Thoracic aorta (tissue), 2 donors: ENCODE measurements around the gene TMEM129. TPM values are rescaled to one million over a fixed set of nuclear protein-coding genes. Genes with fewer than 3 reads are reported as not detected.
A peak's percentile ranks its signal among the peaks of the same experiment; 100 is the strongest.

ENCODE experiments used
- ATAC-seq: fragments of 150-250 bp; one replicate; pipeline ENCODE4 v1.8.0; 2017; ENCODE audit warnings: low read depth; ENCODE audit not compliant: insufficient number of reproducible peaks, low FRiP score
- DNase-seq: peaks from one replicate; pipeline ENCODE4 v3.0.0-alpha.2; 2020; ENCODE audit warnings: low spot score
- H3K27ac ChIP-seq, 2 donors: fragments of 200-600 bp; sonication (generic); 1 replicate in 1 of 2; 2 replicates in 1 of 2; pipeline ENCODE4 v1.5.1; 2016; ENCODE audit warnings: mild to moderate bottlenecking in 2 of 2, moderate library complexity in 2 of 2
- H3K27me3 ChIP-seq: fragments of 200-600 bp; sonication (generic); replicated peaks from 2 replicates; pipeline ENCODE4 v1.6.0; 2016; ENCODE audit warnings: mild to moderate bottlenecking; ENCODE audit not compliant: insufficient read depth
- H3K36me3 ChIP-seq: fragments of 200-600 bp; sonication (generic); one replicate; pipeline ENCODE4 v1.5.1; 2016
- H3K4me1 ChIP-seq, 2 donors: fragments of 200-600 bp; sonication (generic); 1 replicate in 1 of 2; 2 replicates in 1 of 2; pipeline versions ENCODE4 v1.5.1 to v1.6.0; 2016; ENCODE audit warnings: low read depth in 2 of 2, mild to moderate bottlenecking in 1 of 2; ENCODE audit not compliant: control insufficient read depth in 1 of 2
- H3K4me3 ChIP-seq: fragments of 200-600 bp; sonication (generic); 2 replicates; pipeline ENCODE4 v1.5.1; 2016; ENCODE audit warnings: mild to moderate bottlenecking
- H3K9me3 ChIP-seq: fragments of 200-600 bp; sonication (generic); 2 replicates; pipeline ENCODE4 v1.5.1; 2016
- total RNA-seq, 2 donors: library from RNA; depleted of rRNA; stranded (reverse); fragments of >200 nt; gene quantifications; one replicate each; pipeline versions ENCODE4 v1.1.0 to v1.2.3, GENCODE V29; 2016
- TF ChIP-seq, protein P1 (sequence below): fragments of 200-600 bp; sonication (generic); IDR thresholded peaks from one replicate; pipeline ENCODE4 v1.5.1; 2019; ENCODE audit warnings: antibody characterized with exemption

Gene TMEM129, protein sequence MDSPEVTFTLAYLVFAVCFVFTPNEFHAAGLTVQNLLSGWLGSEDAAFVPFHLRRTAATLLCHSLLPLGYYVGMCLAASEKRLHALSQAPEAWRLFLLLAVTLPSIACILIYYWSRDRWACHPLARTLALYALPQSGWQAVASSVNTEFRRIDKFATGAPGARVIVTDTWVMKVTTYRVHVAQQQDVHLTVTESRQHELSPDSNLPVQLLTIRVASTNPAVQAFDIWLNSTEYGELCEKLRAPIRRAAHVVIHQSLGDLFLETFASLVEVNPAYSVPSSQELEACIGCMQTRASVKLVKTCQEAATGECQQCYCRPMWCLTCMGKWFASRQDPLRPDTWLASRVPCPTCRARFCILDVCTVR
- 100 to 1,000 TPM in 1 of 2 donors, 10 to 100 TPM in 1; 58.1 to 104 TPM for total RNA-seq

DNA sequence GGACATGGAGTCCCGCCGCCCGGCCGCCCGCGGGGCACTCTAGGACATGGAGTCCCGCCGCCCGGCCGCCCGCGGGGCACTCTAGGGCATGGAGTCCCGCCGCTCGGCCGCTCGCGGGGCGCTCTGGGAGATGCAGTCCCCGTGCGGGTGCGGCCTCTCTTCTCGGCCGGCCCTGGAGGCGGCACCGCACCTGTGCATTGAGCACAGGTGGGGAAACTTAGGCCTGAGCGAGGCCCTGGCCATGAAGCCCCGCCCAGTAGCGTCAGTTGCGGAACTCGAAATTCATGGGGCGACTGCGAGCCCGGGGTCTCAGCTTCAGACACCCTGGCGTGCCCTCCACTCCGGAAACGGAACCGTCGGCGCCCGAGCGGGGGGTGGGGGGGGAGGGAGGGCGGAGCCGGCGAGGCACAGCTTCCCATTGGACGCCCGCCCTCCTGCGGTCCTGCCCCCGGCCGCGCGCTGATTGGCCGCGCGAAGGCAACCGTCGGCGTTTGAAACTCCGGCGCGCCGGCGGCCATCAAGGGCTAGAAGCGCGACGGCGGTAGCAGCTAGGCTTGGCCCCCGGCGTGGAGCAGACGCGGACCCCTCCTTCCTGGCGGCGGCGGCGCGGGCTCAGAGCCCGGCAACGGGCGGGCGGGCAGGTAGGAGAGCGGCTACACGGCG is at the start of gene TMEM129, which contains the start of gene TACC3:
Gene TMEM129 (minus strand): TSS at position 321 of the 663 bp plus-strand sequence. CDS start 486 bp downstream, outside the sequence.
Gene TACC3 (plus strand): TSS at position 519 of the 663 bp plus-strand sequence. CDS start 1,901 bp downstream, outside the sequence.
- peak within 1 kb of the TSS; percentile 73 for H3K4me3 ChIP-seq
- DNase-seq (peak; percentile 75), ATAC-seq (peak; percentile 91)
- TF ChIP-seq, protein P1, sequence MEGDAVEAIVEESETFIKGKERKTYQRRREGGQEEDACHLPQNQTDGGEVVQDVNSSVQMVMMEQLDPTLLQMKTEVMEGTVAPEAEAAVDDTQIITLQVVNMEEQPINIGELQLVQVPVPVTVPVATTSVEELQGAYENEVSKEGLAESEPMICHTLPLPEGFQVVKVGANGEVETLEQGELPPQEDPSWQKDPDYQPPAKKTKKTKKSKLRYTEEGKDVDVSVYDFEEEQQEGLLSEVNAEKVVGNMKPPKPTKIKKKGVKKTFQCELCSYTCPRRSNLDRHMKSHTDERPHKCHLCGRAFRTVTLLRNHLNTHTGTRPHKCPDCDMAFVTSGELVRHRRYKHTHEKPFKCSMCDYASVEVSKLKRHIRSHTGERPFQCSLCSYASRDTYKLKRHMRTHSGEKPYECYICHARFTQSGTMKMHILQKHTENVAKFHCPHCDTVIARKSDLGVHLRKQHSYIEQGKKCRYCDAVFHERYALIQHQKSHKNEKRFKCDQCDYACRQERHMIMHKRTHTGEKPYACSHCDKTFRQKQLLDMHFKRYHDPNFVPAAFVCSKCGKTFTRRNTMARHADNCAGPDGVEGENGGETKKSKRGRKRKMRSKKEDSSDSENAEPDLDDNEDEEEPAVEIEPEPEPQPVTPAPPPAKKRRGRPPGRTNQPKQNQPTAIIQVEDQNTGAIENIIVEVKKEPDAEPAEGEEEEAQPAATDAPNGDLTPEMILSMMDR, result no peak
- no peaks in the 10 kb centered on the region for H3K27me3 ChIP-seq
- H3K27ac ChIP-seq, result peak within 1 kb of the TSS; percentile 92 to 95
- peaks cover 14 to 29% of the 10 kb centered on the region in 2 donors for H3K4me1 ChIP-seq
- H3K9me3 ChIP-seq, result no peaks in the 10 kb centered on the region
- peaks cover 12% of the 10 kb centered on the region for H3K36me3 ChIP-seq

DNA sequence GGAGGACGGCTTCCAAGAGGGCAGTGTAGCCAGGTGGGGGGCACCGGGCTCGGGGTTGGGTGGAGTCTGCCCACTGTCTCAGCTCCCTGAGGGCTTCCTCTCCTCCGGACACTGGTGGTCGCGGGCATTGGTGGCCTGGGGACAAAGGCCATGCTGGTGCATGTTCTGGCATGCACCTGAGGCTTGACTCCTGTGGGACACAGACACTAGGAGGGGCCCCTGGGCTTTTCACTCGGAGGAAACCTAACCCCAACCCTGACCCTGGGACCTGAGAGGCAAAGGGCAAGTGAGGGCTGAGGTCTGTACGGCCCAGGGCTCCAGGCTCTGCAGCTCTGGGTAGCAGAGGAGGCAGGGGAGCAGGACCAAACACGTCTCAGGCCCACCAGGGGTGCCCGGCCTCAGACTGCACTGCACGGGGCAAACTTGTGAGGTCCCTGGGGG is 49.7 kb upstream of the TMEM129 start:
- Histone ChIP-seq H3K27me3 (no peaks in the 10 kb centered on the region), H3K4me1 (no peaks in the 10 kb centered on the region), H3K27ac (no peak overlapping the region), H3K4me3 (no peak overlapping the region), H3K36me3 (no peaks in the 10 kb centered on the region), H3K9me3 (no peaks in the 10 kb centered on the region)
- TF ChIP-seq, protein P1, result no peak
- no peak for DNase-seq
- ATAC-seq, result no peak

DNA sequence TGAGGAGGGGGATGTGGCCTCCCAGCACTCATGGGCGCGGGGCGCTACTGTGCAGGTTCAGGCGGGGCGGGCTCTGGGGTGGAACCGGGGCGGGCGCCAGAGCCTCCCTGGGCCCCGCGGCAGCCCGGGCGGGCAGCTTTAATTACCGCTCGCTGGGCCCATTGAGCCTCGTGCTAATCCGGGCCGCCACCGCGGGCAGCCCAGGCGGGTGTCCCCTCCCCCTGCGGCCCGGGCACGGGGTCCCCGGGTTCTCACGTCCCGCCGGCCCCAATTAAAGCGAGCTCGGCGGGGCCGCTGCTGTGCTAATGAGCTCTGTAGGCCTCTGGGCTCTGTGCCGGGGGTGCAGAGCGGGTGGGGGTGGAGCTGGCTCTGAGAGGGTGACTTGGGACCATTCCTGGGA is 49.1 kb upstream of the TMEM129 start:
- TF ChIP-seq, protein P1, result no peak
- H3K27me3 ChIP-seq, result no peaks in the 10 kb centered on the region

DNA sequence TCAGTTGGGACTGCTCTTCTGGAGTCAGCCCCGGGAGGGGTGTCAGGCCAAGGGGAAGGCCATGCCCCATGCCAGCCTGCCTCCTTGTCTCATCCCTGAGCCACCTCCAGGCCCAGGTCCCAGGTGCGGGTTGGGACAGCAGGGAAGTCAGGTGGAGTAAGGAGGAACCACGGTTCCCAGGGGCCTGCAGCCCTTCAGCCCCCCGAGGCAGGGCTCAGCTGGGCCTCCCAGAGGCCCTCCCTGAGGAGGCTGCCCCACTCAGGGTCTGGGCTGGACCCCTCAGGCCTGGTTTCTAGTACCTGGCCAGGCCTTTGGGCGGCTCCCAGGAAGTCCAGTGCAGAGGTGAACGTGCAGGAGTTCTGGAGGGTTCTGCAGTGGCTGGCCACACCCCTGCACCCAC is 48.6 kb upstream of the TMEM129 start:
- Histone ChIP-seq H3K9me3 (no peaks in the 10 kb centered on the region), H3K36me3 (no peaks in the 10 kb centered on the region), H3K27me3 (no peaks in the 10 kb centered on the region), H3K4me3 (no peak overlapping the region), H3K4me1 (no peaks in the 10 kb centered on the region), H3K27ac (no peak overlapping the region)
- DNase-seq, result no peak
- ATAC-seq, result no peak
- TF ChIP-seq, protein P1, result no peak

More for the DNA sequence above, 49.1 kb upstream of the TMEM129 start:
- Histone ChIP-seq H3K27ac (no peak overlapping the region), H3K4me1 (no peaks in the 10 kb centered on the region), H3K4me3 (no peak overlapping the region), H3K36me3 (no peaks in the 10 kb centered on the region), H3K9me3 (no peaks in the 10 kb centered on the region)
- ATAC-seq, result no peak
- DNase-seq, result no peak

DNA sequence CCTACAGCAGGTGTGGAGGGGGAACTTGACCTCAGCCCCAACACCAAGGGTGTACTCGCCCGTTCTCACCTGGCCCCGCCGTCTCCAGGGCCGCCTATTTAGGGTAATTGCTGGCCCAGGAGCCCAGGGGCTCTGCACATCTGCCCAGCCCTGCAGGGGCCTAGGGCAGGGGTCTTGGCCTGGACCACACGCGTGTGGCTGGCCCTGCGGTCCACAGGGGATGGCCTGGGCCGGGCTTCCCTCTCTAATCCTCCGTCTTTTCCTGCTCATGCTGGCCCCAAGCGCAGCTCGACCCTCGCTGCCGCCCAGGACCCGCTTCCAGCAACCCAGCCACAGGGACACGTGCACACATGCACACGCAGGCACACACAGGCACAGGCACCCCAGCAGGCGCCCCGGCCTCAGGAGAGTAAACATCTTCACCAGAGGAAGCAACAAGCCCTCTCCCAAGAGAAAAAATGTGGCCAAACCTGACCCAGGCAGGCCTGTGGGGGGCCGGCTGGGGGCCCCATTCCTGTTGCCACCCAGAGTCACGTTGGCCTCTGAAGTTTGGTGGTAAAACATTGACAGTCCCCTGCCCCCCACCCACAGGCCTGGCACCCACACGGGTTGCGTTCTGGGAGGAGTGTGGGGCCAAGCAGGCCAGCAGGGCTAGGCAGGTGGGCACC is 47.4 kb upstream of the TMEM129 start:
- TF ChIP-seq, protein P1, result no peak
- Histone ChIP-seq H3K36me3 (no peaks in the 10 kb centered on the region), H3K27ac (no peak overlapping the region), H3K27me3 (no peaks in the 10 kb centered on the region), H3K4me3 (no peak overlapping the region), H3K9me3 (no peaks in the 10 kb centered on the region), H3K4me1 (peaks cover 3 to 6% of the 10 kb centered on the region in 2 donors)
- DNase-seq (no peak), ATAC-seq (no peak)
